Measurements from ENCODE around the gene ABCC5. TPM values are rescaled to one million over a fixed set of nuclear protein-coding genes. Genes with fewer than 3 reads are reported as not detected.

ABCC5 gene
- total and polyA plus RNA-seq, 2 of the 8 experiments (the other 6 are each of a cell fraction or from before 2014, with no cell fraction given) = 25.3 to 40.8 TPM

GRCh38 chr3:184008161-184008560 lies 9.5 kb downstream of the ABCC5 start:
- Histone ChIP-seq H3K4ac (replicated peaks; ENCODE audit: insufficient read length, low read depth, low read length) (no peak overlapping the region), H3K18ac (ENCODE audit: extremely low read depth, low read length) (no peak overlapping the region), H2AK5ac (ENCODE audit: low read depth, low read length) (no peak overlapping the region), H3K23me2 (ENCODE audit: low read depth, low read length) (no peaks in the 10 kb centered on the region), H3K23ac (ENCODE audit: insufficient read length) (no peak overlapping the region), H3K4me3 (ENCODE audit: extremely low read depth in 1 of 4, insufficient read depth in 2 of 4, low read depth in 3 of 4, low read length in 4 of 4) (no peak overlapping the region), H3K79me1 (ENCODE audit: low read depth, low read length) (no peaks in the 10 kb centered on the region), H3K4me2 (ENCODE audit: insufficient read depth in 1 of 2, low read depth in 2 of 2, low read length in 2 of 2) (no peak overlapping the region), H4K8ac (ENCODE audit: extremely low read depth, insufficient read depth, low read length) (no peak overlapping the region), H4K20me1 (replicated peaks in 1 of 2; ENCODE audit: control insufficient read depth in 1 of 2, insufficient read depth in 2 of 2, low read length in 2 of 2) (peaks cover 2 to 3% of the 10 kb centered on the region in 2 experiments), H2AFZ (ENCODE audit: low read length) (no peak overlapping the region), H2BK12ac (ENCODE audit: low read depth, low read length) (no peak overlapping the region), H2BK20ac (ENCODE audit: low read length) (no peak overlapping the region), H3K14ac (ENCODE audit: insufficient read length) (no peak overlapping the region), H4K91ac (replicated peaks; ENCODE audit: insufficient read length, low read length) (no peak overlapping the region), H3K27ac (ENCODE audit: low read depth, low read length) (no peak overlapping the region), H3K36me3 (ENCODE audit: control insufficient read depth in 2 of 4, insufficient read depth in 4 of 4, low read length in 3 of 4) (peaks cover 0 to 17% (median 7%) of the 10 kb centered on the region in 4 experiments; a peak in 5 of 8 replicates), H2BK15ac (ENCODE audit: low read length) (no peak overlapping the region), H3K9me3 (ENCODE audit: insufficient read depth in 2 of 2, low read depth in 1 of 2, low read length in 1 of 2) (no peaks in the 10 kb centered on the region), H2BK120ac (replicated peaks; ENCODE audit: low read depth, low read length) (no peak overlapping the region), H3K4me1 (replicated peaks in 1 of 4; ENCODE audit: control insufficient read depth in 3 of 4, insufficient read depth in 4 of 4, low read length in 3 of 4) (no peaks in the 10 kb centered on the region; a peak in 1 of 7 replicates), H3K27me3 (replicated peaks in 1 of 4; ENCODE audit: control insufficient read depth in 3 of 4, extremely low read depth in 1 of 4, insufficient read depth in 3 of 4, low read length in 3 of 4) (no peaks in the 10 kb centered on the region), H2BK5ac (ENCODE audit: low read depth, low read length) (no peak overlapping the region), H3K9ac (replicated peaks in 1 of 4; ENCODE audit: extremely low read depth in 1 of 4, low read depth in 3 of 4, low read length in 3 of 4) (no peak overlapping the region), H3K79me2 (ENCODE audit: control insufficient read depth in 1 of 2, insufficient read depth in 2 of 2, low read length in 2 of 2) (peaks cover 0 to 6% of the 10 kb centered on the region in 2 experiments; a peak in 1 of 4 replicates), H4K5ac (ENCODE audit: insufficient read length, low read depth, low read length) (no peak overlapping the region), H3K56ac (replicated peaks; ENCODE audit: insufficient read length, low read depth, low read length) (no peak overlapping the region)
- FAIRE-seq = no peak
- CTCF ChIA-PET (ENCODE audit: partially characterized antibody) = interaction anchor here (1.0 to 3.5 kb wide), 7 partner anchors 8 to 113 kb away, joined by 3 to 14 read pairs (median 4); partner anchors contain the start of gene ABCC5
- WGBS, 2 experiments (ENCODE audit: extremely low coverage in 1 of 2, insufficient coverage in 1 of 2, insufficient read length in 1 of 2, insufficient replicate concordance in 2 of 2, low coverage in 1 of 2, low lambda C conversion rate in 2 of 2, missing lambda C conversion rate in 1 of 2) = 62% methylated on average over 3 of the region's 3 CpGs; no CpG with 5 or more reads in 1 of the 2 experiments
- no peak for DNase-seq (ENCODE audit: low read depth in 1 of 2, low spot score in 2 of 2)
- POLR2A ChIA-PET (ENCODE audit: partially characterized antibody) = no interaction called here
- TF ChIP-seq SIRT6 (IDR thresholded peaks at IDR 0.05; ENCODE audit: low read length) = no peak
- no peak for TF ChIP-seq ZNF274 (IDR thresholded peaks at IDR 0.05; ENCODE audit: borderline replicate concordance, extremely low read depth, low read length)
- no peak for TF ChIP-seq EGR1 (IDR thresholded peaks at IDR 0.05; ENCODE audit: borderline replicate concordance, low read depth, low read length)
- TF ChIP-seq BRCA1 (IDR thresholded peaks at IDR 0.05; ENCODE audit: low read depth, low read length) = no peak
- no peak for TF ChIP-seq RFX5 (IDR thresholded peaks at IDR 0.05; ENCODE audit: borderline replicate concordance, low read depth, low read length)
- no peak for TF ChIP-seq SIX5 (IDR thresholded peaks at IDR 0.05; ENCODE audit: low read depth, low read length)
- no peak for TF ChIP-seq SAP30 (IDR thresholded peaks at IDR 0.05; ENCODE audit: insufficient read depth, insufficient replicate concordance, low read length)
- TF ChIP-seq MAFK (IDR thresholded peaks at IDR 0.05; ENCODE audit: low read depth, low read length) = no peak
- TF ChIP-seq EP300 (IDR thresholded peaks at IDR 0.05; ENCODE audit: borderline replicate concordance in 1 of 2, low read depth in 2 of 2, low read length in 2 of 2) = no peak
- no peak for TF ChIP-seq SRF (IDR thresholded peaks at IDR 0.05; ENCODE audit: low read depth, low read length)
- TF ChIP-seq RBBP5 (IDR thresholded peaks at IDR 0.05; ENCODE audit: borderline replicate concordance, low read depth, low read length) = no peak

All from H1 (cell line).